GM12865 (cell line): ENCODE data around the gene LYPD1.

ENCODE experiments used
- DNase-seq: peaks from one replicate; pipeline ENCODE4 v3.0.0; 2010; ENCODE audit warnings: low read depth
- H3K4me3 ChIP-seq: 2 replicates; pipeline ENCODE4 v1.5.1; 2011; ENCODE audit warnings: mild to moderate bottlenecking, low read depth, low read length, control low read depth
- CTCF ChIP-seq: IDR thresholded peaks from 2 replicates; pipeline ENCODE4 v1.5.1; 2011; ENCODE audit warnings: low read length, control low read depth, low read depth, inconsistent platforms; ENCODE audit not compliant: insufficient read depth; ENCODE audit errors: missing control alignments

Gene LYPD1

GRCh38 chr2:132667706-132668105 is 2.3 kb downstream of the LYPD1 start:
- TF ChIP-seq CTCF: no peak
- no peak for DNase-seq

GRCh38 chr2:132665401-132666140 is 4.4 kb downstream of the LYPD1 start:
- DNase-seq: no peak
- no peak for TF ChIP-seq CTCF
- H3K4me3 ChIP-seq: no peak overlapping the region

More at GRCh38 chr2:132667706-132668105, 2.3 kb downstream of the LYPD1 start:
- no peak overlapping the region for H3K4me3 ChIP-seq

- DNase-seq: no peak
- H3K4me3 ChIP-seq: no peak overlapping the region
- no peak for TF ChIP-seq CTCF
Observed at GRCh38 chr2:132664096-132664495, 5.9 kb downstream of the LYPD1 start.

- DNase-seq: no peak
- TF ChIP-seq CTCF: no peak
- no peak overlapping the region for H3K4me3 ChIP-seq
Observed at GRCh38 chr2:132662732-132663131, 7.3 kb downstream of the LYPD1 start.

- no peak for DNase-seq
- no peak for TF ChIP-seq CTCF
- no peak overlapping the region for H3K4me3 ChIP-seq
Observed at GRCh38 chr2:132659331-132659730, 10.7 kb downstream of the LYPD1 start.

- no peak for TF ChIP-seq CTCF
- no peak overlapping the region for H3K4me3 ChIP-seq
- no peak for DNase-seq
Observed at GRCh38 chr2:132656266-132656975, 13.6 kb downstream of the LYPD1 start.
